22Rv1 (cell line): Measurements from ENCODE around the gene NDFIP1.

ENCODE experiments used
- CTCF ChIP-seq: fragments of 450-650 bp; IDR thresholded peaks from 2 replicates; pipeline ENCODE4 v1.5.1; 2017; ENCODE audit warnings: mild to moderate bottlenecking
- ZFX ChIP-seq: fragments of 450-650 bp; IDR thresholded peaks from 2 replicates; pipeline ENCODE4 v1.6.1; 2017; ENCODE audit warnings: antibody characterized with exemption, borderline replicate concordance

- no peak for TF ChIP-seq CTCF
- no peak for TF ChIP-seq ZFX
Observed at GRCh38 chr5:142159354-142159753, 50.8 kb downstream of the NDFIP1 start.
